ENCODE results near the gene CALY. TPM values are rescaled to one million over a fixed set of nuclear protein-coding genes. Genes with fewer than 3 reads are reported as not detected.
A peak's percentile ranks its signal among the peaks of the same experiment; 100 is the strongest.

The CALY gene
- total RNA-seq, 4 donors from 2014 or later: 1.6 to 3.6 (median 2.3) TPM

- Histone ChIP-seq H3K4me1 (peaks cover 9 to 25% (median 23%) of the 10 kb centered on the region in 4 donors), H3K36me3 (peaks cover 10 to 40% (median 35%) of the 10 kb centered on the region in 4 donors), H3K4me3 (no peak overlapping the region), H3K9me3 (no peaks in the 10 kb centered on the region), H3K27ac (replicated peaks in 1 of 4) (no peak overlapping the region), H3K27me3 (no peaks in the 10 kb centered on the region)
- intact Hi-C loops (cut with DNase I): loop anchor here (2.0 to 5.0 kb wide), 2 partner anchors 51 to 65 kb away; partner anchors contain the start of gene PAOX
- no peak for DNase-seq (ENCODE audit: extremely low spot score)
- TF ChIP-seq EP300 (IDR thresholded peaks at IDR 0.05): no peak
- TF ChIP-seq POLR2AphosphoS5 (IDR thresholded peaks at IDR 0.05): no peak
- no peak for TF ChIP-seq POLR2A (IDR thresholded peaks at IDR 0.05; ENCODE audit: low read depth)
- WGBS: 91% methylated on average over 22 of the region's 23 CpGs
Measured at GRCh38 chr10:133312016-133312768, 24.5 kb downstream of the CALY start.

GRCh38 chr10:133311570-133311969, 25.1 kb downstream of the CALY start:
- Histone ChIP-seq H3K27me3 (no peaks in the 10 kb centered on the region), H3K4me3 (no peak overlapping the region), H3K36me3 (peaks cover 10 to 40% (median 35%) of the 10 kb centered on the region in 4 donors), H3K27ac (replicated peaks in 1 of 4) (no peak overlapping the region), H3K9me3 (no peaks in the 10 kb centered on the region), H3K4me1 (peaks cover 15 to 31% (median 29%) of the 10 kb centered on the region in 4 donors)
- TF ChIP-seq POLR2A (IDR thresholded peaks at IDR 0.05; ENCODE audit: low read depth): no peak
- 93% methylated on average over 10 of the region's 10 CpGs for WGBS
- DNase-seq (ENCODE audit: extremely low spot score): no peak
- intact Hi-C loops (cut with DNase I): loop anchor here (5.0 kb wide), 1 partner anchor 66 kb away; the partner anchor contains the start of gene PAOX

- peaks cover 15 to 39% (median 37%) of the 10 kb centered on the region in 4 donors for H3K4me1 ChIP-seq
- TF ChIP-seq EP300 (IDR thresholded peaks at IDR 0.05) (no peak), POLR2A (IDR thresholded peaks at IDR 0.05; ENCODE audit: low read depth) (no peak), CTCF (IDR thresholded peaks at IDR 0.05) (no peak), POLR2AphosphoS5 (IDR thresholded peaks at IDR 0.05) (no peak)
- WGBS: 96% methylated on average over 8 of the region's 8 CpGs
- no peak overlapping the region for H3K27ac ChIP-seq (replicated peaks in 1 of 4)
- peaks cover 10 to 41% (median 35%) of the 10 kb centered on the region in 4 donors for H3K36me3 ChIP-seq
- no peak for DNase-seq (ENCODE audit: extremely low spot score)
- intact Hi-C loops (cut with DNase I): loop anchor here (5.0 kb wide), 1 partner anchor 67 kb away; the partner anchor contains the start of gene PAOX
- H3K9me3 ChIP-seq: no peaks in the 10 kb centered on the region
- H3K4me3 ChIP-seq: no peak overlapping the region
- H3K27me3 ChIP-seq: no peaks in the 10 kb centered on the region
Measured at GRCh38 chr10:133310789-133311188, 25.9 kb downstream of the CALY start.

- Histone ChIP-seq H3K27ac (replicated peaks in 1 of 4) (no peak overlapping the region), H3K9me3 (no peaks in the 10 kb centered on the region), H3K27me3 (no peaks in the 10 kb centered on the region), H3K36me3 (peaks cover 10 to 45% (median 35%) of the 10 kb centered on the region in 4 donors), H3K4me1 (peaks cover 15 to 43% (median 41%) of the 10 kb centered on the region in 4 donors), H3K4me3 (no peak overlapping the region)
- no peak for DNase-seq (ENCODE audit: extremely low spot score)
- intact Hi-C loops (cut with DNase I): loop anchor here (5.0 kb wide), 1 partner anchor 67 kb away; the partner anchor contains the start of gene PAOX
- 83% methylated on average over 13 of the region's 16 CpGs for WGBS
- TF ChIP-seq POLR2AphosphoS5 (IDR thresholded peaks at IDR 0.05): no peak
- TF ChIP-seq EP300 (IDR thresholded peaks at IDR 0.05): no peak
- no peak for TF ChIP-seq CTCF (IDR thresholded peaks at IDR 0.05)
- no peak for TF ChIP-seq POLR2A (IDR thresholded peaks at IDR 0.05; ENCODE audit: low read depth)
Measured at GRCh38 chr10:133310399-133310755, 26.3 kb downstream of the CALY start.

GRCh38 chr10:133309720-133310398, 26.8 kb downstream of the CALY start:
- Histone ChIP-seq H3K9me3 (no peaks in the 10 kb centered on the region), H3K27me3 (no peaks in the 10 kb centered on the region), H3K4me3 (peak overlapping the region in 2 of 4 donors; percentile 99 to 100), H3K36me3 (peaks cover 10 to 46% (median 35%) of the 10 kb centered on the region in 4 donors), H3K27ac (replicated peaks in 1 of 4) (peak overlapping the region; percentile 94 to 98 (median 96)), H3K4me1 (peaks cover 15 to 48% (median 45%) of the 10 kb centered on the region in 4 donors)
- intact Hi-C loops (cut with DNase I): loop anchor here (5.0 kb wide), 1 partner anchor 67 kb away; the partner anchor contains the start of gene PAOX
- TF ChIP-seq EP300 (IDR thresholded peaks at IDR 0.05) (no peak), POLR2A (IDR thresholded peaks at IDR 0.05; ENCODE audit: low read depth) (no peak), POLR2AphosphoS5 (IDR thresholded peaks at IDR 0.05) (no peak), CTCF (IDR thresholded peaks at IDR 0.05) (no peak)
- WGBS: 90% methylated on average over 26 of the region's 33 CpGs
- no peak for DNase-seq (ENCODE audit: extremely low spot score)

Data from esophagus muscularis mucosa (tissue), 4 donors.